Activated T-helper 1 cell treated with anti-CD3 and anti-CD28 coated beads, Interleukin-2, amount 50 U/mL, for 16 hours (primary cell): Measurements from ENCODE around the gene PIK3R3.

Experiments used
- DNase-seq, 2 donors: peaks; one replicate each; pipeline ENCODE4 v3.0.0-alpha.2; 2020; ENCODE audit warnings: low read depth in 1 of 2, low spot score in 1 of 2

PIK3R3 gene

DNA sequence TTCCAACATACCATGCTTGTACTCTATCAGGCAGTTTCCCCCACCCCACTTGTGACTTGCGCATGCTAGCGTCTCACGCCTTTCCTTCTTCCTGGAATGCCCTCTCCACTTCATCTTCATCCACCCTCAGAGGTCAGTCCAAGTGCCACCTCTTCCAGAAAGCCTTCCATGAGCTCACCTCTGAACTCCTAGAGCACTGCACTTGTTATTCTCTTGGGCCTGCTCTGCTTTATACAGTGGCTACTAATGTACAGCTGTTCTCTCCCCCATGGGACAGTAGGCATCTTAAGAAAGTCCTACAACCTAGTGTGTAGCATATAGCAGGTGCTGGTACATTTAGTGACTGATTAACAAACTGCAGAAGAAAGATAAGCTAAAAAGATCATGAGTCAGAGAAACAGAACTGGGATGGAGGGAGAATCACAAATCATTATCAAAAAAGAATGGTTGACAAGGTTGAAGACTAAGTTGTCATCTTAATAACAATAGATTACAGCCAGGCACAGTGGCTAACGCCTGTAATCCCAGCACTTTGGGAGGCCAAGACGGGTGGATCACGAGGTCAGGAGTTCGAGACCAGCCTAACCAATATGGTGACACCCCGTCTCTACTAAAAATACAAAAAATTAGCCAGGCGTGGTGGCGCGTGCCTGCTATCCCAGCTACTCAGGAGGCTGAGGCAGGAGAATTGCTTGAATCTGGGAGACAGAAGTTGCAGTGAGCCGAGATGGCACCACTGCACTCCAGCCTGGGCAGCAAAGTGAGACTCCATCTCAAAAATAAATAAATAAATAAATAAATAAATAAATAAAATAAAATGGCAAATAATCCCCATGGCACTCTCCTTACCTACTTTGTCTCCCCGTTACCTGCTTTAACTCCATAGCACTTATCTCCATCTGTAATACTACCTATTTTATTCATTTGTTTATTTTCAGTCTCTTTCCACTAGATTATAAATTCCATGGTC lies 26.2 kb upstream of the PIK3R3 start:
- DNase-seq = no peak

DNA sequence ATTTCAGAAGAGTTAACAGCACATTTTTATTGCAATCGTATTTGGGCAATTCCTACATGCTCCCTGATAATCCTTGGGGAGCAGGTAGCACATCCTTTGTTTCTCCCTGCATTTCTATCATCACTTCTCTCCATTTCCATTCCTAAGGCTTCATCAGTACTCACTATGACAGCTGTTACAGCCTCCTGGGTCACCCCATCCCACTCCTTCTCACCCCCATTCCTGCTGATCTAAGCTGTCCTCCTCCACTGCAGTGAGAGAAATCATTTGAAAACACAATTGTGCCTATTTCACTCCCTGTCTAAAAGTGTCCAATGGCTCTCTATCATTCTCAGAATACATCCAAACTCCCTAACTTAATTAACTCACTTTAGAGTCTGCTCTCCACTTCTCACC lies 25.5 kb upstream of the PIK3R3 start:
- DNase-seq = no peak

DNA sequence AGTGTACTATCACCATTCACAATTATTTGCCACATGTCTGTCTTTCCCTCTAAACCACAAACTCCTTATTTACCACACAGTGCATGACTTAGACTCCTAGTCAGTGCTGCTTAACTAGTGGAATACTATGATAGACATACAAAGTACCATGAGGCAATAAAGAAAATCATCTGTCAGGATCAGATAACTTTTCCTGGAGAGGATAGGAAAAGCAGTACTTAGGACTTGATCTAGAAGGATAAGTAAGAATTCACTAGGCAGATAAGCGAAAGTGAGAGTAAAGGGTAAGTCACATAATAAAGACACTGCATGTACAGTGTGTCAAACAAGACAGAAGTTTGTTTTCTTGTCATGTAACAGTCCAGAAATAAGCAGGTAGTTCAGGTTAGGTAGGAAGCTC lies 21.3 kb upstream of the PIK3R3 start:
- no peak for DNase-seq

DNA sequence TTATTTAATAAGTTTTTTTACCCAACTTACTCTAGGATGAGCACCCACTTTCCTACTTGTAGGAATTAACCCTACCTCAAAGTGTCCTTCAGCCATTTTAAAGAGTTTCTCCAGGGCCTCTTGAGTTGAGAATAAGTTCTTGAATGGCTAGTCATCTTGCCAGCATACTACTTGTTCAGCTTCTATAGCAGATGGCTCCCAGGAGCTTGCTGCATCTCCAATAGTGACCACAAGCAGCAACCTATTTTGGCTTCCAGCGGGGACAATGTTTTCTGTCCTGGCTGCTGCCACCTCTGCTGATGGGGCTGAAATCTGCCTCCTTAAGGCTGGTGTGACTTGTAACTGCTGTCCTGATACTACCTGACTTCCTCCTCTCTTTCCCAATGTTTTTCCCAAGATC lies 20.8 kb upstream of the PIK3R3 start:
- DNase-seq = no peak

DNA sequence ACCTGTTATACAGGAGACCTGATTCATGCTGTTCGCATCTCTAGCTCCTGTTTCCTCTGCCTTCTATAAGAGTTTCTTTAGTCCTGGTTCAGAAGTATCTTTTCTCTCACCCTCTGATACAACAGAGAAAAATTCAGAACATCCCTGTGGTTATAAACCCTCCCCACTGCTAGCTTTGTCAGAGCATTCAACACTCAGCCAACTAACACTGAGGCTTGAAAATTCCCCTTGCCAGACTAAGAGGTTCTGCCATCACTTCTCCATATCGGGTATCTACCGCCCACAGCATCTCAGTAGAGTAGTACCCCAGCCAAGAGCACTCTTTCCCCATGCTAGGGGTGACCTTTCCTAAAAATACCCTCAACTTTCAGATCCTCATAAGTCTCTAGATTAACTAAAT lies 19.6 kb upstream of the PIK3R3 start:
- no peak for DNase-seq

DNA sequence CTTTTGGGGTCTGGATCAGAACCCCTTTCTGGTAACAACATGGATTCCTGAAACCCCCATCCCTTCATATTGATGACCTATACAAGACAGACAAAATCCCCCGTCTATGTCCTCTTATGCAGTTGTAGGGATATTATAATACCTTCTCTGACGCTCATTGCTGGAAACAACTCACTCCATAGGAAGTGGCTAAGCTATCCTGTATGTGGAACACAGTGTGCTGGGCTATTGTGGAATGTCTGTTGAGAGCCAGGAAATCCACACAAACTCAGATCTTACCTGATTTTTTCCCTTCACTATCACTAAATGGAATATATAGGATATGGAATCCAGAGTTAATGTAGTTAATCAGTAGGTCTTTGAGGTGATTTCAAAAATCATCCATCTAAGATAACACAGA lies 17.7 kb upstream of the PIK3R3 start:
- DNase-seq = no peak

DNA sequence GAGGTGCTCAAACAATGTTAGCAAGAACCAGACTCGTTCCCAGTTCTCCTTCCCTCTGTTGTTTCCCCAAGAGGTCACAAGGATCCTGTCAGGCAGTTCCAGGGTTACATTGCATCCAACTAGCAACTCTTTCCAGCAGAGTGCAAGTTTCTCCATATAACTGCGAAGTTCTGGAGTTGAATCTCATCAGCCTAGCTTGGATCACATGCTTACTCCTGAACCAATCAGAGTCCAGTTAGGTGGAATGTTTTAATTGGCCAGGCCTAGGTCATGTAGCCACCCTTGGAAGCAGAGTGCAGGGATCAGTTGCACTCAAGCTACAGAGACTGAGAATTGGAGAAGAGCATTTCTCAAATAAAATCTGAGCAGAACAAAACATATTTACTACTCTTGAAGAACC lies 15.9 kb upstream of the PIK3R3 start:
- no peak for DNase-seq

DNA sequence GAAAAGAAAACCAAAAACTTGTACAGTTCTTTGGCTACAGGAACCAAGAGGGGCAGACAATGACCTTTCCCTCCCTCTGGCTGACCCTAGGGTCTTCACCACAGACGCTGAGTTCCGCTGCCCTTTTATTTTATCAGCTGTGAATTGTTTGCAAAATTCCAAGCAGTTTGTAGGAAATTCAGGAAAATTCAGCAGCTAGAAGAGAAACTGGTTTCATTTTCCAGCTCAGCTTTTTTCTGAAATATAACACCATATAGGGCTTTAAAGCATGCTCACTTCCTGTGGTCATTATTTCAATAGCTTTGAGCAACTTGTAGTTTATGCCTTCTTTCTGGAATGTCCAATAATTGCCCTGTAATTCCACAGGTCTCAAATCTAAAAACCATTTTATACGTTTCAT lies 5.5 kb upstream of the PIK3R3 start:
- DNase-seq = no peak

DNA sequence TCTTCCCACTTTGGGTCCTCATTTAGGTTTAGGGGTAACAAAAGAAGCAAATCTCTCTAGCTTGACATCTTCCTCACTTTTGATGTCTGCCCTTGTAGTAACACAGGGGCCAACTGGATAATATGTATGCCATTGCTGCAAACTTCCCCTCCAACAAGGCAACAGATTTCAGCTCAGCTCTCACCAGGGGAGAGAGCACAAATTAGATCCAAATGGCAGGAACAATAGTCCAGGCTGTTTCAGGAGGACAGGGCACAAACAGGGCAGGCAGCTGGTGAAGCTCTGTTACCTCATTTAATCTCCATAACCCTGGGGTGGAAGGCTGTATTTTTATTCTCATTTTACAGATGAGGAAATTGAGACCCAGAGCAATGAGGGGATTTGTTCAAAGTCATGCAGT lies 4.3 kb upstream of the PIK3R3 start:
- no peak for DNase-seq

DNA sequence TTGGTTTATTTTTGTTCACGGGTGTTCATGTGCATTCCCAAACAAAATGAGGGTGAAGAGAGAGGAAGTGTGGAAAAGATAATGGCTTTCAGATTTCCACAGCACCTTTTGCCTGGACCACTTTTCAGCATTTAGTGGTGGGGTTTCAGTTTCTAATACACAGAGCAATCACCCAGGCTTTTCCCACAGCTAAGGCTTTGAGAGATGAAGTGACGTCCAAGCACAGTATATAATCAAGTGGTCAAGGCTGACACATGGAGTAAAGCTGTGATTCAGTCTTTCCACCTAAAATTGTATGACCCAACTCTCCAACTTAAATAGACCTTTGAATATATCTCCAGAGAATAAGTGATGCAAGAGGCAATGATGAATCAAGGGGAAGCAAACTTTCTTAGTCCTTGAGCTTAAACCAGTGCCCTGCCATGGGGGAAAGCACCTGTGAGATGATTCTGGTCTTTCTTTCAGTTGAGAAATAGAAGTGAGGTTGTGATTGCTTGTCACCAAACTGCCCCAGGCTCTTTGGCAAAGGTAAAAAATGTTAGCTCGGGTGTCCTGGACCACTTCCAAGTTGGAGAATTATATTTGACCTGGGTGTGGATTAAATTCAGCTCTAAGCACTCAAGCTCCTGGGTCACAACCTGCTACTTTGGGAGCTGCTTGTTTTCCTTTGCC lies 2.4 kb upstream of the PIK3R3 start:
- no peak for DNase-seq

DNA sequence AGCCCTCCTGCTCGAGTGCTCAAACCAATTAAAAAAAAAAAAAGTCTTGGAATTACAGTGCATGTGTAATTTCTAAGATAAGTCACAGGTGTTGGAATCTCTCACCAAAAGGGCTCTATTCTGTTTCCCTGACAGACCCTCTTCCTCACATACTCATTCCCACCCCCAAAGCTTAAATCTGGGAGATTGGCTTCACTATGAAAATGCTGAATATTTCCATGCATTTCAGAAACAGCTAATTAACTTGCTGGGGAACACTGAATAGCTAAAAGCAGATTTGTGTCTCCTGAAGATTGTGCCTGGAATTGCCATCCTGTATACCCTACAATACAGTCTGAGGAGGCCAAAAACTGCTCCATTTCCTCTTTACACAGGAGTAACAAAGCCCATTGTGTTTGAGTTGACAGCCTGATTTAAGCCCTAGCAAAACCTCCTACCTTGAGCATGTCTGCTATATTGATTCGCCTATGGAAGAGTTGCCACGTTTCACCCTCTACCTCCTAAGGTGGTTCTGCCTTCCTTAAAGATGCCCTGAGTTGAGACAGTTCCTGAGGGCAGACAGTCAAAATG lies 1.4 kb upstream of the PIK3R3 start:
- no peak for DNase-seq

DNA sequence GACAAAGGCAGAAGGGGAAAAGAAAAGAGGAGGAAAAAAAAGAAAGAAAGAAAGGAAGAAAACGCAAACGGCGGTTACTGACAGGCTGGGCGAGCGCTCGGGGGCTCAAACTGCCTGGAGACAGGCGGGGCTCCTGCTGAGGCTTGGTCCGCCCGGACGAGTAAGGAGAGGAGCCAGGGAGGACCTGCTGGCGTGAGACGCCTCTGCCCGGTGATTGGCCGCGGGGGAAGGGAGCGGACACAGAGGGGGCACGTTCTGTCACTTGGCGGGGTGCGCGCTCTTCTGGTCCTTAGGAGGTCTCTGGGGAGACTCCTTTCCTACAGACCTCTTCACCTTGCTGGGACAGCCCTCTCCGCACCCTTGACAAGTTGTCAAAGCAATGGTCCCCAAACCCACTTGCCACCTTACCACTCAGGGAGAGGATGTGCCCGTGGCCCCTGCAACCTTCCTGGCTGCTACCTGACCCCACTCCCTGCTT lies 791 bp upstream of the PIK3R3 start:
- no peak for DNase-seq

DNA sequence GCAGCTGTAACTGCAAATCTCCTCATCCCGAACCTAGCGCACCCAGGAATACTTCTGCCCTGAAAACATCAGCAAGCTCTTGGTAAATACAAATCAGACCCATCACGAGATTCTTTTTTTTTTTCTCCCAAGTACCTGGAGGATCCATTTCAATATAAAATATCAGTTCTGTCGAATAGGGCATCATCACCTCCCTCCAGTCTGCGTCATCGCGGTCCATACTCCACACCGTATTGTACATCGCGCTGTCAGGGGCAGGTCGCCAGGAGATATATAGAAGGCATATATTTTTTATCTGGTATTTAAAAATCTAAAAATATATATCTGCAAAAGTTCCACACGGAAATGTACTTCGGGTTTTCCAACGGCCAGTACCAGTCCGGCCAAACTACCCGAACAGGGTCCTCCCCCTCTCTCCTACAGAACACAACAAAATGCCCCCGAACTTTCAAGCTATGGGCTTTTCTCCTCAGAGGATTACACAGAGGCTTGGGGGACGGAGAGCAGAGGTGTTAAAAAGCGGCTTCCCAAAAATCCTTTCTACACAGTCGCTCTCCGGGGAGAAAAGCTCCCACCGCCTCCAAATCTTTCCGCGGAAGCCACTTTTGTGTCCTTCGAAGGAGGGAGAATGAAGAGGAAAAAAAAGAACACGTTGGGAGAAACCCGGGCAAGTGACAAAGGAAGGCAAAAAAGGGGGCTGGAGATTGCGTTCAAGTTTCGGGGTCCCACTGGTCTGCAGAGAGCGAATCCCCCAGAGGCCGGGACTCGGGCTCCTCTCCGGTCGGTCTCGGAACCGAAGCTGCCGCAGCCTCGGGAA lies 509 bp downstream of the PIK3R3 start:
- DNase-seq = no peak

DNA sequence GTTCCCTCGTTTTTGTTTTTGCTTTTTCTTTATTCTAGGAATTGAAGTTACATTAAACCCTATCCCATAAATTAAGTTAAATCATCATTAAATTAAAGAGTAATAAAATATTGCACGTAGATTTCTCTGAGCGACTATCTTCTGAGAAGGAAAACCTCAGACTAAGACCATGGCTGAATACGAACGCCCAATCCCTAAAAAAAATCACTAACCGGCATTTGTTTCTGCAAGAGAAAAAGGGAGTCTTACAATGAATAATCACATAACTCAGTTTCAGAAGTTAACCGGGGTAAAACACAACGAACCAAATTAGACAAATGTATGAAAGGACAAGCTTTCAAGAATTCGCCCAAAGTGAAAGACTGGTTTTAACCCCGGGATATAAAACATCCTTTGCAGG lies 1.3 kb downstream of the PIK3R3 start:
- DNase-seq = no peak

DNA sequence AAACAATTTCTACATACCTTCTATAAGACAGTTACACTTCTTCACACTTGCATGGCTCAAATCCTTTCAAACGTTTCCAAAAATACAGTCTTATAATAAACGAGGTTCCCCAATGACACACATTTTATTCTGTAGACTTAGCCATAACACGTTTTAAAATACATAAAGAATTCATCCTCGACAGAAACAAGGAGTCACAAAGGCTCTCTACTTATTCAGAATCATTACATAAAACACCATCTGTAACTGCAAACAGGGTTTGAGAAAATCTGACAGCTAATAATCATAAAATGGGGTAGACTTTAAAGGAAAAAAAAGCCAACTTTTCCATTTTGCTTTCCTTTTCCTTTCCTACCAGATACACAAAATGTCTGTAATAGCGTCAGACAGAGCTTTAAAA lies 1.8 kb downstream of the PIK3R3 start:
- no peak for DNase-seq

DNA sequence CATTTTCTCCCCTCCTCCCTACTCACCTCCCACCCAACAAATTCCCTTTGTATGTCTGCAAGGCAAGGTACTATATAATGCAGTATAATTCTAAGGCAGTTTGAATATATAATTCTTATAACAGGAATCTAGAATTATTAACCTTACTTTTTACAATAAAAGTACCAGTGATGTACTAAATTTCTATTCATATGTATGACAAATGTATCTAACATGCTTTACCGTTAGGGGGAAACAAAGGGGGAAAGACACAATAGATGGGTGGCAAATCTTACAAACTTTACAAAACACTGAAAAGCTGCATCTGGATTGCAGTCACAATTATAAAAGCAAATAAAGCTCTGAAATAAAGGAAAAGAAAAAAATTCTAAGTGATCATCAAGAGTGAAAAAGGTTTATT lies 2.3 kb downstream of the PIK3R3 start:
- DNase-seq = no peak

DNA sequence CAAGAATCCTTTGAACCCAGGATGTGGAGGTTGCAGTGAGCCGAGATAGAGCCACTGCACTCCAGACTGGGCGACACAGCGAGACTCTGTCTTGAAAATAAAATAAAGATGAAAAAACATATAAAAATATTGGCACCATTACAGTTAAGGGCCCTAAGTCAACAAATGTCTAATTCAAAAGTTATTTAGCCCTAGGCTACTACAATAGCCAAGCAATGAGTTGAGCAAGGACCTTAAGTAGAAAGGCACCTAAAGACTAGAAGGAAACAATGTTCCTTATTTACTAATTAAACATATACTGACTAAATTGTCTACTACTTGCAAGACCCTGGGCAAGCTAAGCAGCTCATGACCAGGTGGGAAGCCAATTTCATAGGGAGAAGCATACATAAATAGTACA lies 4.1 kb downstream of the PIK3R3 start:
- DNase-seq = no peak

DNA sequence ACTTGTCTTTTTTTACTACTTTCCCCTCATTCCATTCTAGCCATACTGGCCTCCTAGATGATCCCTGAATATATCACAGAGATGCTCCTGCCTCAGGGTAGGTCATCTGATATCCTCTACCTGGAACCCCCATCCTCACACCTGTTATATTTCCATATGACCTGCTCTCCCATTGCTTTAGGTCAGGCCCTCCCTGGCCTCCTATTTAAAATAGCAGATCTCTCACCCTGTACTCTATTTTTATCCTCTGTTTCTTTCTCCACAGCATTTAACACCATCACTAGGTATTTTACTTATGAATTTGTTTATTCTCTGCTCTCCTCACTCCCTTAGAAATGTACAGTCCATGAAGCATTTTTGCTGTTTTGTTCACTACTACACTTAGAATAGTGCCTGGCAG lies 13.6 kb downstream of the PIK3R3 start:
- DNase-seq = no peak

DNA sequence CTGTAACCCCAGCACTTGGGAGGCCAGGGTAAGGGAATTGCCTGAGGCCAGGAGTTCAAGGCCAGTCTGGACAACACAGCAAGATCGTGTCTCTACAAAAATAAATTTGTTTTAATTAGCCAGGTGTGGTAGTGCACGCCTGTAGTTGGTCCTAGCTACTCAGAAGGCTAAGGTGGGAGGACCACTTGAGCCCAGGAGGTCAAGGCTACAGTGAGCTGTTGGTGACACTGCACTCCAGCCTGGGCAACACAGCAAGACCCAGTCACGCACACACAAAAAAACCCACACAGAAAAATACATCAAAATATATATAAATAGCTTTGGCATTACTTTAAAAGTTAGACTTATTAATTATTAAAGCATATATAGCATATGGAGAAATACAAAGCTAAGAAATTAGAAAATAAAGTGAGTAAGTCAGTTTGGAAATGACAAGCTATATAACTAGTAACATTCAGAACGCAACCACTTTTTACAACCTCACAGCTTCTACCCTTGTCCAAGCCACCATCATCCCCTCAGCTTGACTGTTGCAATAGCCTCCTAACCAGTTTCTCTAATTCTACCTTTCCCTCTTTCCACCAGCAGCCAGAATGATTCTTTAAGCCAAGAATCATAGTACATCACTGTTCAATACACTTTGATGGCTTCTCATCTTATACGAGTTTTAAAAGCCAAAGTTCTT lies 14.5 kb downstream of the PIK3R3 start:
- no peak for DNase-seq

DNA sequence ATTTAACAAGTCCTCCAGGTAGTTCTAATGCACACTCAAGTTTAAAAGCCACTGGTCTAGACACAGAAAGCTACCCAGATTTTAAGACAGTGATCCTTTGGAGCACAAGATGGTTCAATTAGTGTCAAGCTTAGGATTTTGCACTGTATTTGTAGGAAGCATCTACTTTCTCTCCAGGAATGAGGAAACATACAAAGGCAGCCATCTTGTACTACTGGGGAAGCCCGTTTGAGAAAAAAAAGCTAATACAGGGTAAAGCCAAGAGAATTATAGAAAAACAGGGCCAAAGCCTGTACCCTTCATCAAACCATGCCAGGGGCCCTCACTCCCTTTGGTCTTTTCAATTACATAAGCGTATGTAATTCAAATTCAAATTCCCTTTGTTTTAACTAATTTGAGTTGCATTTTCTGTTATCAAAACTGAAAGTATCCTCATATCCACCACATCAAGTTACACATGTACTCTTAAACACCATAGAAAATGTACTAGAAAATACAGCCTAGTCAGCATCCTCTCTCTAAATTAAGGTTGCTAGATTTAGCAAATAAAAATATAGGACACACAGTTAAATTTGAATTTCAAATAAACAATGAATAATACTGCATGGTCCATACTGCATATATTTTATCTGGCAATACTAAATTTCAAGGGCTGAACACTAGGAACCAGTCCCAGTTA lies 17.4 kb downstream of the PIK3R3 start:
- DNase-seq = no peak
